Urinary bladder (tissue), 4 donors: ENCODE data around the gene VSIG8. TPM values are rescaled to one million over a fixed set of nuclear protein-coding genes. Genes with fewer than 3 reads are reported as not detected.

Source experiments
- DNase-seq: peaks from one replicate; pipeline ENCODE4 v3.0.0-alpha.2; 2015; ENCODE audit errors: extremely low spot score
- H3K27ac ChIP-seq: one replicate; pipeline ENCODE4 v1.5.1; 2013; ENCODE audit warnings: low read depth, mild to moderate bottlenecking, moderate library complexity
- H3K36me3 ChIP-seq: one replicate; pipeline ENCODE4 v1.6.1; 2013; ENCODE audit warnings: mild to moderate bottlenecking, moderate library complexity; ENCODE audit not compliant: insufficient read depth
- H3K4me1 ChIP-seq: one replicate; pipeline ENCODE4 v1.6.1; 2013; ENCODE audit warnings: mild to moderate bottlenecking, moderate library complexity; ENCODE audit not compliant: insufficient read depth
- H3K4me3 ChIP-seq: one replicate; pipeline ENCODE4 v1.5.1; 2013; ENCODE audit warnings: low read depth, low read length
- WGBS: extraction: QIAGEN DNeasy Blood & Tissue Kit; methylation state at CpG from one replicate; pipeline ENCODE4 v1.1.7; 2013; 5-methylcytosine and 5-hydroxymethylcytosine counted together
- polyA plus RNA-seq: library from polyadenylated mRNA; stranded (reverse); fragments of 200-250 nt; gene quantifications from one replicate; pipeline ENCODE4 v1.2.3, GENCODE V29; 2013
- total RNA-seq: library from RNA; depleted of rRNA; stranded (reverse); fragments of >200 nt; gene quantifications from one replicate; pipeline ENCODE4 v1.2.3, GENCODE V29; 2014
- donor health status: healthy with polysubstance abuse.
- donor health status: healthy.

Gene VSIG8
- total and polyA plus RNA-seq, 2 donors: 0.05 TPM; not detected in 1

GRCh38 chr1:159843459-159843858 lies 19.0 kb downstream of the VSIG8 start:
- no peaks in the 10 kb centered on the region for H3K4me1 ChIP-seq
- DNase-seq: no peak
- no peaks in the 10 kb centered on the region for H3K36me3 ChIP-seq
- H3K27ac ChIP-seq: no peak overlapping the region
- H3K4me3 ChIP-seq: no peak overlapping the region
- WGBS: 77% methylated on average over 4 of the region's 4 CpGs

GRCh38 chr1:159841749-159842148 lies 20.7 kb downstream of the VSIG8 start:
- 77% methylated on average over 2 of the region's 2 CpGs for WGBS
- H3K36me3 ChIP-seq: no peaks in the 10 kb centered on the region
- no peak overlapping the region for H3K27ac ChIP-seq
- no peaks in the 10 kb centered on the region for H3K4me1 ChIP-seq
- DNase-seq: no peak
- no peak overlapping the region for H3K4me3 ChIP-seq

- Histone ChIP-seq H3K4me3 (no peak overlapping the region), H3K36me3 (no peaks in the 10 kb centered on the region), H3K4me1 (no peaks in the 10 kb centered on the region), H3K27ac (no peak overlapping the region)
- 93% methylated on average over 5 of the region's 5 CpGs for WGBS
- DNase-seq: no peak
Measured at GRCh38 chr1:159839116-159839849, 23.2 kb downstream of the VSIG8 start.

- no peaks in the 10 kb centered on the region for H3K36me3 ChIP-seq
- H3K4me1 ChIP-seq: no peaks in the 10 kb centered on the region
- DNase-seq: no peak
- no peak overlapping the region for H3K27ac ChIP-seq
- WGBS: 92% methylated on average over 1 of the region's 1 CpG
- H3K4me3 ChIP-seq: no peak overlapping the region
Measured at GRCh38 chr1:159838715-159839114, 23.7 kb downstream of the VSIG8 start.

GRCh38 chr1:159835862-159836525 lies 26.5 kb downstream of the VSIG8 start:
- Histone ChIP-seq H3K27ac (no peak overlapping the region), H3K4me3 (no peak overlapping the region), H3K4me1 (no peaks in the 10 kb centered on the region), H3K36me3 (no peaks in the 10 kb centered on the region)
- WGBS: 87% methylated on average over 8 of the region's 8 CpGs
- no peak for DNase-seq

- Histone ChIP-seq H3K27ac (no peak overlapping the region), H3K4me3 (no peak overlapping the region), H3K36me3 (no peaks in the 10 kb centered on the region), H3K4me1 (no peaks in the 10 kb centered on the region)
- no peak for DNase-seq
- 68% methylated on average over 3 of the region's 3 CpGs for WGBS
Measured at GRCh38 chr1:159835356-159835755, 27.1 kb downstream of the VSIG8 start.

- H3K4me3 ChIP-seq: no peak overlapping the region
- no peaks in the 10 kb centered on the region for H3K4me1 ChIP-seq
- H3K36me3 ChIP-seq: no peaks in the 10 kb centered on the region
- 95% methylated on average over 2 of the region's 2 CpGs for WGBS
- no peak overlapping the region for H3K27ac ChIP-seq
- no peak for DNase-seq
Measured at GRCh38 chr1:159832309-159832708, 30.1 kb downstream of the VSIG8 start.

GRCh38 chr1:159831412-159832141 lies 30.9 kb downstream of the VSIG8 start:
- Histone ChIP-seq H3K4me1 (no peaks in the 10 kb centered on the region), H3K27ac (no peak overlapping the region), H3K36me3 (no peaks in the 10 kb centered on the region), H3K4me3 (no peak overlapping the region)
- WGBS: 47% methylated on average over 7 of the region's 7 CpGs
- DNase-seq: no peak

GRCh38 chr1:159830722-159831121 lies 31.7 kb downstream of the VSIG8 start:
- Histone ChIP-seq H3K27ac (no peak overlapping the region), H3K4me1 (no peaks in the 10 kb centered on the region), H3K4me3 (no peak overlapping the region), H3K36me3 (no peaks in the 10 kb centered on the region)
- DNase-seq: no peak
- 86% methylated on average over 8 of the region's 8 CpGs for WGBS

- Histone ChIP-seq H3K36me3 (no peaks in the 10 kb centered on the region), H3K4me1 (no peaks in the 10 kb centered on the region), H3K27ac (no peak overlapping the region), H3K4me3 (no peak overlapping the region)
- 79% methylated on average over 18 of the region's 18 CpGs for WGBS
- DNase-seq: no peak
Measured at GRCh38 chr1:159829822-159830465, 32.5 kb downstream of the VSIG8 start.

- Histone ChIP-seq H3K4me1 (no peaks in the 10 kb centered on the region), H3K4me3 (no peak overlapping the region), H3K36me3 (no peaks in the 10 kb centered on the region), H3K27ac (no peak overlapping the region)
- DNase-seq: no peak
- WGBS: 55% methylated on average over 3 of the region's 3 CpGs
Measured at GRCh38 chr1:159829273-159829634, 33.2 kb downstream of the VSIG8 start.

- no peaks in the 10 kb centered on the region for H3K36me3 ChIP-seq
- 90% methylated on average over 11 of the region's 11 CpGs for WGBS
- H3K4me3 ChIP-seq: no peak overlapping the region
- H3K4me1 ChIP-seq: no peaks in the 10 kb centered on the region
- no peak overlapping the region for H3K27ac ChIP-seq
- no peak for DNase-seq
Measured at GRCh38 chr1:159828581-159829272, 33.7 kb downstream of the VSIG8 start.

GRCh38 chr1:159828176-159828575 lies 34.3 kb downstream of the VSIG8 start:
- WGBS: 82% methylated on average over 3 of the region's 3 CpGs
- DNase-seq: no peak

More at GRCh38 chr1:159828176-159828575, 34.3 kb downstream of the VSIG8 start:
- H3K36me3 ChIP-seq: no peaks in the 10 kb centered on the region
- no peaks in the 10 kb centered on the region for H3K4me1 ChIP-seq
- H3K27ac ChIP-seq: no peak overlapping the region
- no peak overlapping the region for H3K4me3 ChIP-seq
